Panc1 (cell line): ENCODE data around the gene RHBDL1.

Experiments used
- CTCF ChIP-seq: fragments of 450-650 bp; IDR thresholded peaks from 2 replicates; pipeline ENCODE4 v1.5.1; 2017; ENCODE audit warnings: mild to moderate bottlenecking
- POLR2AphosphoS5 ChIP-seq: IDR thresholded peaks from 2 replicates; pipeline ENCODE4 v1.6.1; 2012; ENCODE audit warnings: mild to moderate bottlenecking, low read depth, low read length, moderate library complexity
- REST ChIP-seq, 2 experiments: IDR thresholded peaks; 2 replicates each; pipeline ENCODE4 v1.6.1; 2011 to 2012; ENCODE audit warnings: low read depth in 2 of 2, control low read depth in 1 of 2, low read length in 1 of 2, mild to moderate bottlenecking in 1 of 2, moderate library complexity in 1 of 2; ENCODE audit not compliant: insufficient read depth in 1 of 2

- TF ChIP-seq CTCF (peak; percentile 99), POLR2AphosphoS5 (peak; percentile 66), REST (IDR thresholded peaks at IDR 0.05; ENCODE audit: insufficient read depth in 1 of 2, low read depth in 2 of 2, low read length in 1 of 2) (peak in 1 of 2 experiments; percentile 46; a peak in 1 of 4 replicates)
Observed at GRCh38 chr16:667780-668518, 7.5 kb upstream of the RHBDL1 start, which contains the start of gene RHOT2.
